Vagina (tissue), 2 donors: Measurements from ENCODE around the gene SLC5A2. TPM values are rescaled to one million over a fixed set of nuclear protein-coding genes. Genes with fewer than 3 reads are reported as not detected.

Experiments
- DNase-seq, 2 donors: peaks; one replicate each; pipeline ENCODE4 v3.0.0-alpha.2; 2017; ENCODE audit errors: extremely low spot score in 2 of 2
- H3K27ac ChIP-seq: fragments of 200-600 bp; sonication (generic); one replicate; pipeline ENCODE4 v1.5.1; 2019
- H3K27me3 ChIP-seq: fragments of 200-600 bp; sonication (generic); one replicate; pipeline ENCODE4 v1.5.1; 2019
- H3K36me3 ChIP-seq, 2 donors: fragments of 200-600 bp; sonication (generic); one replicate each; pipeline ENCODE4 v1.5.1; 2017 to 2019
- H3K4me1 ChIP-seq: fragments of 200-600 bp; sonication (generic); one replicate; pipeline ENCODE4 v1.5.1; 2019
- H3K4me3 ChIP-seq, 2 donors: fragments of 200-600 bp; sonication (generic); 1 replicate in 1 of 2; 2 replicates in 1 of 2; pipeline ENCODE4 v1.5.1; 2016 to 2019
- H3K9me3 ChIP-seq: fragments of 200-600 bp; sonication (generic); one replicate; pipeline ENCODE4 v1.5.1; 2019
- CTCF ChIP-seq, 3 experiments: fragments of 450-650 bp in 2 of 3; fragments of 200-600 bp in 1 of 3; sonication (generic) in 1 of 3; IDR thresholded peaks; one replicate each; pipeline ENCODE4 v1.5.1; 2017 to 2019; ENCODE audit warnings: antibody characterized with exemption in 3 of 3, mild to moderate bottlenecking in 2 of 3, moderate library complexity in 2 of 3
- POLR2A ChIP-seq, 2 donors: fragments of 450-650 bp; IDR thresholded peaks; one replicate each; pipeline ENCODE4 v1.6.1; 2017; ENCODE audit warnings: antibody characterized with exemption in 2 of 2, mild to moderate bottlenecking in 2 of 2, moderate library complexity in 2 of 2
- POLR2AphosphoS5 ChIP-seq, 2 donors: sonication (generic); formaldehyde crosslinking; IDR thresholded peaks; one replicate each; pipeline ENCODE4 v1.9.0; 2017; ENCODE audit warnings: antibody characterized with exemption in 2 of 2, mild to moderate bottlenecking in 2 of 2, low read depth in 1 of 2; ENCODE audit not compliant: insufficient read depth in 1 of 2
- intact Hi-C: fragments of 100-400 bp; cut with DNase I; formaldehyde crosslinking; loops from one replicate; pipeline ENCODE4 v1.15.1; 2023
- total RNA-seq: library from RNA; depleted of rRNA; stranded (reverse); fragments of >200 nt; gene quantifications from one replicate; pipeline ENCODE4 v1.2.3, GENCODE V29; 2016

SLC5A2 gene
- total RNA-seq, 1 donor from 2014 or later = not detected

- Histone ChIP-seq H3K27ac (no peak overlapping the region), H3K4me1 (peaks cover 23% of the 10 kb centered on the region), H3K36me3 (no peaks in the 10 kb centered on the region), H3K4me3 (no peak overlapping the region), H3K27me3 (no peaks in the 10 kb centered on the region), H3K9me3 (no peaks in the 10 kb centered on the region)
- no peak for TF ChIP-seq POLR2A (IDR thresholded peaks at IDR 0.05)
- no peak for TF ChIP-seq POLR2AphosphoS5 (IDR thresholded peaks at IDR 0.05; ENCODE audit: insufficient read depth in 1 of 2, low read depth in 1 of 2)
- TF ChIP-seq CTCF (IDR thresholded peaks at IDR 0.05) = no peak
- intact Hi-C loops = no loop called here
- no peak for DNase-seq
Measured at GRCh38 chr16:31485571-31485970, 2.6 kb downstream of the SLC5A2 start.

- intact Hi-C loops = no loop called here
- DNase-seq = no peak
- Histone ChIP-seq H3K4me3 (no peak overlapping the region), H3K9me3 (no peaks in the 10 kb centered on the region), H3K36me3 (no peaks in the 10 kb centered on the region), H3K27ac (no peak overlapping the region), H3K4me1 (peaks cover 21% of the 10 kb centered on the region), H3K27me3 (no peaks in the 10 kb centered on the region)
- TF ChIP-seq POLR2AphosphoS5 (IDR thresholded peaks at IDR 0.05; ENCODE audit: insufficient read depth in 1 of 2, low read depth in 1 of 2) (no peak), POLR2A (IDR thresholded peaks at IDR 0.05) (no peak), CTCF (IDR thresholded peaks at IDR 0.05) (no peak)
Measured at GRCh38 chr16:31486045-31486444, 3.1 kb downstream of the SLC5A2 start.

- Histone ChIP-seq H3K27ac (peak overlapping the region; percentile 49), H3K4me3 (peak overlapping the region; percentile 55 to 56), H3K4me1 (peaks cover 21% of the 10 kb centered on the region), H3K27me3 (no peaks in the 10 kb centered on the region), H3K36me3 (peaks cover 0 to 10% of the 10 kb centered on the region in 2 donors), H3K9me3 (no peaks in the 10 kb centered on the region)
- TF ChIP-seq POLR2AphosphoS5 (IDR thresholded peaks at IDR 0.05; ENCODE audit: insufficient read depth in 1 of 2, low read depth in 1 of 2) = no peak
- TF ChIP-seq CTCF (IDR thresholded peaks at IDR 0.05) = no peak
- TF ChIP-seq POLR2A (IDR thresholded peaks at IDR 0.05) = no peak
- intact Hi-C loops = no loop called here
- no peak for DNase-seq
Measured at GRCh38 chr16:31487071-31487719, 4.3 kb downstream of the SLC5A2 start.

GRCh38 chr16:31487720-31488467 lies 5.0 kb downstream of the SLC5A2 start:
- no peaks in the 10 kb centered on the region for H3K9me3 ChIP-seq
- H3K27ac ChIP-seq = peak overlapping the region; percentile 49
- no peak for DNase-seq
- H3K4me3 ChIP-seq = peak overlapping the region; percentile 55 to 56
- H3K4me1 ChIP-seq = peaks cover 21% of the 10 kb centered on the region
- H3K36me3 ChIP-seq = peaks cover 0 to 17% of the 10 kb centered on the region in 2 donors
- TF ChIP-seq POLR2AphosphoS5 (IDR thresholded peaks at IDR 0.05; ENCODE audit: insufficient read depth in 1 of 2, low read depth in 1 of 2) = peak in 1 of 2 donors; percentile 65
- TF ChIP-seq CTCF (IDR thresholded peaks at IDR 0.05) = no peak
- TF ChIP-seq POLR2A (IDR thresholded peaks at IDR 0.05) = no peak
- H3K27me3 ChIP-seq = no peaks in the 10 kb centered on the region
- intact Hi-C loops = no loop called here
